ENCODE results near the gene PTPRE. TPM values are rescaled to one million over a fixed set of nuclear protein-coding genes. Genes with fewer than 3 reads are reported as not detected.

The PTPRE gene
- total RNA-seq, 2 donors from 2014 or later: 6.5 to 8.9 TPM

GRCh38 chr10:127908959-127909267 is 2.0 kb downstream of the PTPRE start:
- Histone ChIP-seq H3K27me3 (no peaks in the 10 kb centered on the region), H3K4me3 (no peak overlapping the region), H3K9me3 (no peaks in the 10 kb centered on the region), H3K27ac (no peak overlapping the region), H3K36me3 (replicated peaks in 1 of 2; ENCODE audit: insufficient read depth in 1 of 2, low read depth in 2 of 2) (no peaks in the 10 kb centered on the region), H3K4me1 (peaks cover 12% of the 10 kb centered on the region)
- TF ChIP-seq CTCF (IDR thresholded peaks at IDR 0.05) (no peak), POLR2A (IDR thresholded peaks at IDR 0.05) (no peak)
- no peak for ATAC-seq
- intact Hi-C loops (cut with DNase I): no loop called here
- no peak for DNase-seq
- WGBS, 2 donors: 76 to 77% methylated on average over 3 to 8 of the region's 8 CpGs

- intact Hi-C loops (cut with DNase I): no loop called here
- ATAC-seq (no peak), DNase-seq (no peak)
- no peak overlapping the region for H3K27ac ChIP-seq
- no peaks in the 10 kb centered on the region for H3K9me3 ChIP-seq
- H3K27me3 ChIP-seq: no peaks in the 10 kb centered on the region
- H3K4me1 ChIP-seq: peaks cover 12% of the 10 kb centered on the region
- no peaks in the 10 kb centered on the region for H3K36me3 ChIP-seq (replicated peaks in 1 of 2; ENCODE audit: insufficient read depth in 1 of 2, low read depth in 2 of 2)
- TF ChIP-seq CTCF (IDR thresholded peaks at IDR 0.05) (no peak), POLR2A (IDR thresholded peaks at IDR 0.05) (no peak)
- H3K4me3 ChIP-seq: no peak overlapping the region
- 86 to 88% methylated on average over 6 to 7 of the region's 7 CpGs for WGBS, 2 donors
These were observed 3.0 kb downstream of the PTPRE start for GRCh38 chr10:127909716-127910463.

GRCh38 chr10:127910464-127910770 is 3.5 kb downstream of the PTPRE start:
- intact Hi-C loops (cut with DNase I): no loop called here
- Histone ChIP-seq H3K4me1 (peaks cover 12% of the 10 kb centered on the region), H3K27me3 (no peaks in the 10 kb centered on the region), H3K9me3 (no peaks in the 10 kb centered on the region), H3K27ac (no peak overlapping the region), H3K36me3 (replicated peaks in 1 of 2; ENCODE audit: insufficient read depth in 1 of 2, low read depth in 2 of 2) (no peaks in the 10 kb centered on the region), H3K4me3 (no peak overlapping the region)
- DNase-seq (no peak), ATAC-seq (no peak)
- WGBS, 2 donors: 62 to 100% methylated on average over 2 of the region's 2 CpGs
- no peak for TF ChIP-seq CTCF (IDR thresholded peaks at IDR 0.05)

- WGBS, 2 donors: 66 to 69% methylated on average over 10 of the region's 10 CpGs
- Histone ChIP-seq H3K36me3 (replicated peaks in 1 of 2; ENCODE audit: insufficient read depth in 1 of 2, low read depth in 2 of 2) (no peaks in the 10 kb centered on the region), H3K4me3 (no peak overlapping the region), H3K27ac (no peak overlapping the region), H3K9me3 (no peaks in the 10 kb centered on the region), H3K4me1 (peaks cover 12% of the 10 kb centered on the region), H3K27me3 (no peaks in the 10 kb centered on the region)
- DNase-seq: no peak
- intact Hi-C loops (cut with DNase I): no loop called here
- TF ChIP-seq POLR2A (IDR thresholded peaks at IDR 0.05) (no peak), CTCF (IDR thresholded peaks at IDR 0.05) (no peak)
- no peak for ATAC-seq
These were observed 4.4 kb downstream of the PTPRE start for GRCh38 chr10:127911218-127911866.

- H3K9me3 ChIP-seq: no peaks in the 10 kb centered on the region
- H3K27ac ChIP-seq: no peak overlapping the region
- H3K36me3 ChIP-seq (replicated peaks in 1 of 2; ENCODE audit: insufficient read depth in 1 of 2, low read depth in 2 of 2): no peaks in the 10 kb centered on the region
- intact Hi-C loops (cut with DNase I): no loop called here
- no peak for ATAC-seq
- TF ChIP-seq POLR2A (IDR thresholded peaks at IDR 0.05): no peak
- no peak for TF ChIP-seq CTCF (IDR thresholded peaks at IDR 0.05)
- no peaks in the 10 kb centered on the region for H3K27me3 ChIP-seq
- DNase-seq: no peak
- no peak overlapping the region for H3K4me3 ChIP-seq
- WGBS, 2 donors: 57 to 84% methylated on average over 4 of the region's 4 CpGs
- H3K4me1 ChIP-seq: peaks cover 12% of the 10 kb centered on the region
These were observed 5.0 kb downstream of the PTPRE start for GRCh38 chr10:127911867-127912257.

Measured in body of pancreas (tissue), 4 donors.